NB4 (cell line): ENCODE data around the gene WFS1.

ENCODE experiments used
- CTCF ChIP-seq: IDR thresholded peaks from one replicate; pipeline ENCODE4 v1.5.1; 2012; ENCODE audit warnings: low read depth, low read length
- POLR2A ChIP-seq: IDR thresholded peaks from 2 replicates; pipeline ENCODE4 v1.6.1; 2011; ENCODE audit warnings: mild to moderate bottlenecking; ENCODE audit not compliant: insufficient read length; ENCODE audit errors: extremely low read depth

GRCh38 chr4:6224735-6225134, 44.9 kb upstream of the WFS1 start:
- TF ChIP-seq CTCF = no peak
- TF ChIP-seq POLR2A = no peak
